Measurements from ENCODE around the gene PSMD13.

The PSMD13 gene

DNA sequence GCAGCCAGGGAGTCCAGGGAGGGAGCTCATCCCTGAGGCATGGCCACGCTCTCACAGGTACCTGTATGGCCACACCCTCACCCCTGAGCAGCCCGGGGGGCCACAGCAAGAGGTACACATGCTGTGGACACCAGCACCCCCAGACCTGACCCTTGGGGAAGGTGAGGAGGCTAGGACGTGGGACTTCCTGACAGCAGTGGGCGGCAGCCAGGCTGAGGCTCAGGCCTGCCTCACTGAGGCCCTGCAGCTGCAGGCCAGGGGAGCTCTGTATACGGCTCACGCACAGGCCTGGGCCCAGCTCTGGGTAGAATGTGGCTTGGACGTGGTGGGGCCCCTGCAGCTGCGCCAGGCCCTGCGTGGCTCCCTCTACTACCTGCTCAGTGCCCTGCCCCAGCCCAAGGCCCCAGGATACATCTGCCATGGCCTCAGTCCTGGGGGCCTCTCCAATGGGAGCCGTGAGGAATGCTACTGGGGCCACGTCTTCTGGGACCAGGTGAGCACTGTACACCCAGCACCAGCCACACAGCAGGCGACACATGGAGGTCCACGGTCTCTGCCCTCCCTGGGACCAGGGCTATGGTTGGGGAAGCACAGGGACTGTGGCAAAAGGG is 54.0 kb downstream of the PSMD13 start:
- Histone ChIP-seq H3K23ac (ENCODE audit: low read length) (peak overlapping the region; percentile 66), H3K79me2 (ENCODE audit: control insufficient read depth, insufficient read depth, low read length) (no peaks in the 10 kb centered on the region), H3K36me3 (ENCODE audit: control insufficient read depth, insufficient read depth, low read length) (peaks cover 8% of the 10 kb centered on the region), H3K4me2 (ENCODE audit: low read length) (peak overlapping the region; percentile 40), H3K79me1 (ENCODE audit: low read length) (peaks cover 1% of the 10 kb centered on the region), H3K4me3 (ENCODE audit: low read length) (no peak overlapping the region), H2BK120ac (ENCODE audit: low read depth, low read length) (no peak overlapping the region), H4K8ac (ENCODE audit: low read depth, low read length) (no peak overlapping the region), H3K9ac (ENCODE audit: low read length) (peak overlapping the region; percentile 71), H3K4ac (ENCODE audit: low read depth, low read length) (no peak overlapping the region), H3K56ac (ENCODE audit: low read length) (peak overlapping the region; percentile 77), H2BK15ac (replicated peaks; ENCODE audit: low read depth) (no peak overlapping the region), H3K27ac (ENCODE audit: low read depth, low read length) (peak overlapping the region; percentile 58), H3K27me3 (ENCODE audit: insufficient read depth, low read length, poor library complexity) (no peaks in the 10 kb centered on the region), H2BK5ac (ENCODE audit: low read length) (no peak overlapping the region), H3K4me1 (ENCODE audit: control insufficient read depth, low read depth, low read length) (peaks cover 12% of the 10 kb centered on the region), H4K5ac (ENCODE audit: low read length) (no peak overlapping the region), H2AK5ac (ENCODE audit: low read length) (no peak overlapping the region), H3K18ac (ENCODE audit: low read length) (no peak overlapping the region)
- no peak for DNase-seq
- WGBS (ENCODE audit: extremely low coverage, insufficient coverage, low lambda C conversion rate) = no CpG with 5 or more reads among the region's 13 CpGs

DNA sequence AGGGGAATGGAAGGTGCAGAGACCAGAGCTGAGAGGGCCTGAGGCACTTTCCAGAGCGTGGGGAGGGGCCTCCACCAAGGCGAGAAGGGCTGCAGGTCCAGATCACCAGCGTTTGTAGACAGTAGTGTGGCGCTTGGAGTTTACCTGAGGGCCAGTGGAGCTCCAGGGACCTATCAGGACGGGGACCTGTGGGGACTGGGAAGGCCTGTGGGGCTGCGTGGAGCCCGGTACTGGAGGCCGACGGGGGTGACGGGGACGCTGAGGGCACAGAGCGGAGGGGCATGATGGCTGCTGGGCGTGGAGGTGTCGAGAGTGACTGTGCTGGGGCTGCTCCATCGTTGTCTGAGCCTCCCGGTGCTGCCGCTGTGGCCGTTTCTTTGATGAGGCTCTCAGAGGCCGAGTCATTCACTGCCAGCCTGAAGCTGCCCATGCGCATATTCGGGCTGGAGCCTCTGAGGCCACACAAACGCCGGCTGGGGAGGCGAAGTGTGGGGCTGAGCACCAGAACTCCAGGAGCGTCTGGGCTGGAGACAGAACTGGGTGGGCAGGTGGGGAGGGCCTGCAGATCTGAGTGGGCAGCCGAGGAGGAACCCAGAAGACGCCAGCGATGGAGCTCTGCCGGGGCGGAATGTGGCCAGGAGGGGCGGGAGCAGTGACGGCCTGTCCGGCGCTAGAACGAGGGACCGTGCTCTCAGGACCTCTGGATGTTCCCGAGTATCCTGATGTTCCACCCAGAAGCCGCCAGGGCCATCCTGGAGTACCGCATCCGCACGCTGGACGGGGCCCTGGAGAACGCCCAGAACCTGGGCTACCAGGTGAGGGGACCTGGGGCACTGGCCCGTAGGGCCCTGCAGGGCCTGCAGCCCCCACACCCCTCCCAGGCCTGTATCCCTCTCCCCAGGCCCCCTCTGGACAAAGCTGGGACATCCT is 54.8 kb downstream of the PSMD13 start:
- no peak overlapping the region for H2BK120ac ChIP-seq (ENCODE audit: low read depth, low read length)
- no peak overlapping the region for H2BK15ac ChIP-seq (replicated peaks; ENCODE audit: low read depth)
- peaks cover 12% of the 10 kb centered on the region for H3K4me1 ChIP-seq (ENCODE audit: control insufficient read depth, low read depth, low read length)
- no peak overlapping the region for H4K8ac ChIP-seq (ENCODE audit: low read depth, low read length)
- H3K4ac ChIP-seq (ENCODE audit: low read depth, low read length) = no peak overlapping the region
- peak overlapping the region; percentile 98 for H3K23ac ChIP-seq (ENCODE audit: low read length)
- H3K4me3 ChIP-seq (ENCODE audit: low read length) = no peak overlapping the region
- no peaks in the 10 kb centered on the region for H3K79me2 ChIP-seq (ENCODE audit: control insufficient read depth, insufficient read depth, low read length)
- H3K27me3 ChIP-seq (ENCODE audit: insufficient read depth, low read length, poor library complexity) = no peaks in the 10 kb centered on the region
- peak overlapping the region; percentile 40 for H3K4me2 ChIP-seq (ENCODE audit: low read length)
- peak overlapping the region; percentile 77 for H3K56ac ChIP-seq (ENCODE audit: low read length)
- peaks cover 1% of the 10 kb centered on the region for H3K79me1 ChIP-seq (ENCODE audit: low read length)
- H3K27ac ChIP-seq (ENCODE audit: low read depth, low read length) = peak overlapping the region; percentile 58
- H3K18ac ChIP-seq (ENCODE audit: low read length) = no peak overlapping the region
- H3K36me3 ChIP-seq (ENCODE audit: control insufficient read depth, insufficient read depth, low read length) = peaks cover 8% of the 10 kb centered on the region
- peak overlapping the region; percentile 67 for H2BK5ac ChIP-seq (ENCODE audit: low read length)
- no CpG with 5 or more reads among the region's 44 CpGs for WGBS (ENCODE audit: extremely low coverage, insufficient coverage, low lambda C conversion rate)
- peak overlapping the region; percentile 71 for H3K9ac ChIP-seq (ENCODE audit: low read length)
- peak overlapping the region; percentile 69 for H2AK5ac ChIP-seq (ENCODE audit: low read length)
- H4K5ac ChIP-seq (ENCODE audit: low read length) = no peak overlapping the region
- DNase-seq = peak; percentile 70

DNA sequence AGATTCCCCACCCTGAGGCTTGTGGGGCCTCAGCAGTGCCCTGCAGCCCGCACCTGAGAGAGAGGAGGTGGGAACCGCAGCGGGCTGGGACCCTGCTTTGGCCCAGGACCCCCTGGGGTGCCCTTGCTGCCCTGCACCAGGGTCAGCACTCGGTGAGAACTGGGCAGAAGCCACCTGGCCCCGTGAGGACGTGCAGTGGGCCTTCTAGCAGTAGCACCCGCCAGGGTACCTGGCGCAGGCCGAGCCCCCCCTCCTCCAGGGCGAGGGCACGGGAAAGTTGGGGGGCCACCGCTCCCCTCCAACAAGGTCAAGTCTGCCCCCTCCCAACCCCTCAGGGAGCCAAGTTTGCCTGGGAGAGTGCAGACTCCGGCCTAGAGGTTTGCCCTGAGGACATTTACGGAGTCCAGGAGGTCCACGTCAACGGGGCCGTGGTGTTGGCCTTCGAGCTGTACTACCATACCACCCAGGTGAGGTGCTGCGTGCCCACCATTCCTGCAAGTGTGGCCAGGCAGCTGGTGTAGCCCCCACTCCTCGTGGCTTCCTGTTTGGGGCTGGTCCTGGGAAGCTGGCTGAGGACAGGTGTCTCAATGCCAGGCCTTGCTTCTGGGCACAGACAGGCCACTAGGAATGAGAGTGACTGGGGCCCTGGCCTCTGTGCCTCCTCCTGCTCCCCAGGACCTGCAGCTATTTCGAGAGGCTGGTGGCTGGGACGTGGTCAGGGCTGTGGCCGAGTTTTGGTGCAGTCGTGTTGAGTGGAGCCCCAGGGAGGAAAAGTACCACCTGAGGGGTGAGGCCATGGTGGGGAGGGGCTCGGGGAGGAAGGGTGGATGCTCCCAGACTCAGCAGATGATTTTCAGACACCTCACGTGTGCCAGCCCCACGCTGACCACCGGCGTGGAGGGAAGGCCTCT is 55.7 kb downstream of the PSMD13 start:
- DNase-seq = no peak
- H3K4ac ChIP-seq (ENCODE audit: low read depth, low read length) = no peak overlapping the region
- H3K27ac ChIP-seq (ENCODE audit: low read depth, low read length) = no peak overlapping the region
- H3K4me2 ChIP-seq (ENCODE audit: low read length) = no peak overlapping the region
- no peak overlapping the region for H3K4me3 ChIP-seq (ENCODE audit: low read length)
- no peaks in the 10 kb centered on the region for H3K79me2 ChIP-seq (ENCODE audit: control insufficient read depth, insufficient read depth, low read length)
- no peak overlapping the region for H2BK120ac ChIP-seq (ENCODE audit: low read depth, low read length)
- H4K8ac ChIP-seq (ENCODE audit: low read depth, low read length) = no peak overlapping the region
- H2BK15ac ChIP-seq (replicated peaks; ENCODE audit: low read depth) = no peak overlapping the region
- no peak overlapping the region for H3K23ac ChIP-seq (ENCODE audit: low read length)
- H3K36me3 ChIP-seq (ENCODE audit: control insufficient read depth, insufficient read depth, low read length) = peaks cover 8% of the 10 kb centered on the region
- H3K9ac ChIP-seq (ENCODE audit: low read length) = no peak overlapping the region
- no peak overlapping the region for H4K5ac ChIP-seq (ENCODE audit: low read length)
- peaks cover 12% of the 10 kb centered on the region for H3K4me1 ChIP-seq (ENCODE audit: control insufficient read depth, low read depth, low read length)
- WGBS (ENCODE audit: extremely low coverage, insufficient coverage, low lambda C conversion rate) = no CpG with 5 or more reads among the region's 29 CpGs
- H3K27me3 ChIP-seq (ENCODE audit: insufficient read depth, low read length, poor library complexity) = no peaks in the 10 kb centered on the region
- H3K79me1 ChIP-seq (ENCODE audit: low read length) = peaks cover 1% of the 10 kb centered on the region
- no peak overlapping the region for H3K56ac ChIP-seq (ENCODE audit: low read length)
- no peak overlapping the region for H2AK5ac ChIP-seq (ENCODE audit: low read length)
- no peak overlapping the region for H3K18ac ChIP-seq (ENCODE audit: low read length)
- H2BK5ac ChIP-seq (ENCODE audit: low read length) = no peak overlapping the region

DNA sequence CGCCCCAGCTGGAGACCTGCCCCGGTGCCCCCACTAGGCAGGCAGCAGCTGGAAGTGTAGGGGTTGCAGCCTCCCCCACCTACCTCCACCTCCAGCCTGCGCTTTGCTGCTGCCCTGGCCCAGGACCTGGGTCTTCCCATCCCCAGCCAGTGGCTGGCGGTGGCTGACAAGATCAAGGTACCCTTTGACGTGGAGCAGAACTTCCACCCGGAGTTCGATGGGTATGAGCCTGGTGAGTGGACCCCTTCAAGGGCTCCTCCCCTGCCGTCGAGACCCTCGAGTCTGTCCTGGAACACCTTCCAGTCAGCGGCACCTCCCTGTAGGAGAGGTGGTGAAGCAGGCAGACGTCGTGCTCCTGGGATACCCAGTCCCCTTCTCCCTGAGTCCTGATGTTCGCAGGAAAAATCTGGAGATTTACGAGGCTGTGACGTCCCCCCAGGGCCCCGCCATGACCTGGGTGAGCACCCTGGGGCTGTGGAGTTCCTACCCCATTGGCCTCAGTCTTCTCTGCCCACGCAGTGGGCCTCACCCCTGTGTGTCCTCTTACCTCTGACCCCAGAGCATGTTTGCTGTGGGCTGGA is 56.6 kb downstream of the PSMD13 start:
- Histone ChIP-seq H3K18ac (ENCODE audit: low read length) (no peak overlapping the region), H3K4me3 (ENCODE audit: low read length) (no peak overlapping the region), H2BK15ac (replicated peaks; ENCODE audit: low read depth) (no peak overlapping the region), H4K8ac (ENCODE audit: low read depth, low read length) (no peak overlapping the region), H3K4me1 (ENCODE audit: control insufficient read depth, low read depth, low read length) (peaks cover 10% of the 10 kb centered on the region), H3K23ac (ENCODE audit: low read length) (no peak overlapping the region), H3K79me2 (ENCODE audit: control insufficient read depth, insufficient read depth, low read length) (no peaks in the 10 kb centered on the region), H3K27me3 (ENCODE audit: insufficient read depth, low read length, poor library complexity) (no peaks in the 10 kb centered on the region), H3K36me3 (ENCODE audit: control insufficient read depth, insufficient read depth, low read length) (peaks cover 8% of the 10 kb centered on the region), H2AK5ac (ENCODE audit: low read length) (no peak overlapping the region), H3K79me1 (ENCODE audit: low read length) (peaks cover 1% of the 10 kb centered on the region), H3K56ac (ENCODE audit: low read length) (no peak overlapping the region), H2BK5ac (ENCODE audit: low read length) (no peak overlapping the region), H3K9ac (ENCODE audit: low read length) (no peak overlapping the region), H3K27ac (ENCODE audit: low read depth, low read length) (no peak overlapping the region), H3K4me2 (ENCODE audit: low read length) (no peak overlapping the region), H4K5ac (ENCODE audit: low read length) (no peak overlapping the region), H3K4ac (ENCODE audit: low read depth, low read length) (no peak overlapping the region), H2BK120ac (ENCODE audit: low read depth, low read length) (no peak overlapping the region)
- no peak for DNase-seq
- WGBS (ENCODE audit: extremely low coverage, insufficient coverage, low lambda C conversion rate) = no CpG with 5 or more reads among the region's 18 CpGs

DNA sequence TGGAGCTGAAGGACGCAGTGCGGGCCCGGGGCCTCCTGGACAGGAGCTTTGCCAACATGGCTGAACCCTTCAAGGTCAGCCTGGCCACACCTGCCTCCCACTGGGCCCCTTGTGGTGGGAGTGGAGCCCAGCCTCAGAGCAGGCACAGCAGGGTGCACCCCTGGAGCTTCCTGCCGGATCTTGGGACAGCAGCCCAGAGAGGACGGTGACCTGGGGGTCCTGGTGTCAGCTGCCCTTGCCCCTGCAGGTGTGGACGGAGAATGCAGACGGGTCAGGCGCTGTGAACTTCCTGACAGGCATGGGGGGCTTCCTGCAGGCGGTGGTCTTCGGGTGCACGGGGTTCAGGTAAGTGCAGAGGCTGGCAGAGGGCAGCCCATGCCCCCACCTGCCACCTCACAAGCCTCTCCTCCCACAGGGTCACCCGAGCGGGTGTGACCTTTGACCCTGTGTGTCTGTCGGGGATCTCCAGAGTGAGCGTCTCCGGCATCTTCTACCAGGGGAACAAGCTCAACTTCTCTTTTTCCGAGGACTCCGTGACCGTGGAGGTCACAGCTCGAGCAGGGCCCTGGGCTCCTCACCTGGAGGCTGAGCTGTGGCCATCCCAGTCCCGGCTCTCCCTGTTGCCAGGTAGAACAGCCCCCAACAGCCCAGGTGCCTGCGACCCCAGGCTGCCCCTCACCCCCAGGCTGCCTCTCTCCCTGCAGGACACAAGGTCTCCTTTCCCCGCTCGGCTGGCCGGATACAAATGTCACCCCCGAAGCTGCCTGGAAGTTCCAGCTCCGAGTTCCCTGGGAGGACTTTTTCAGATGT is 57.3 kb downstream of the PSMD13 start:
- Histone ChIP-seq H3K56ac (ENCODE audit: low read length) (no peak overlapping the region), H2BK15ac (replicated peaks; ENCODE audit: low read depth) (no peak overlapping the region), H4K5ac (ENCODE audit: low read length) (no peak overlapping the region), H3K4ac (ENCODE audit: low read depth, low read length) (no peak overlapping the region), H3K36me3 (ENCODE audit: control insufficient read depth, insufficient read depth, low read length) (peaks cover 8% of the 10 kb centered on the region), H3K23ac (ENCODE audit: low read length) (no peak overlapping the region), H3K4me1 (ENCODE audit: control insufficient read depth, low read depth, low read length) (peaks cover 10% of the 10 kb centered on the region), H4K8ac (ENCODE audit: low read depth, low read length) (no peak overlapping the region), H3K4me3 (ENCODE audit: low read length) (no peak overlapping the region), H3K4me2 (ENCODE audit: low read length) (no peak overlapping the region), H3K9ac (ENCODE audit: low read length) (no peak overlapping the region), H2BK120ac (ENCODE audit: low read depth, low read length) (no peak overlapping the region), H3K27ac (ENCODE audit: low read depth, low read length) (no peak overlapping the region), H3K27me3 (ENCODE audit: insufficient read depth, low read length, poor library complexity) (no peaks in the 10 kb centered on the region), H2BK5ac (ENCODE audit: low read length) (no peak overlapping the region), H3K18ac (ENCODE audit: low read length) (no peak overlapping the region), H3K79me2 (ENCODE audit: control insufficient read depth, insufficient read depth, low read length) (no peaks in the 10 kb centered on the region), H2AK5ac (ENCODE audit: low read length) (no peak overlapping the region), H3K79me1 (ENCODE audit: low read length) (peaks cover 1% of the 10 kb centered on the region)
- no CpG with 5 or more reads among the region's 27 CpGs for WGBS (ENCODE audit: extremely low coverage, insufficient coverage, low lambda C conversion rate)
- no peak for DNase-seq

Data from mesendoderm (in vitro differentiated cells).